Astrocyte of the spinal cord (primary cell): Measurements from ENCODE around the gene CFAP100.

Experiments
- DNase-seq: peaks from one replicate; pipeline ENCODE4 v3.0.0; 2011; ENCODE audit warnings: low read depth, low spot score
- H3K4me3 ChIP-seq: 2 replicates; pipeline ENCODE4 v1.5.1; 2011; ENCODE audit warnings: low read depth, mild to moderate bottlenecking, low read length, moderate library complexity
- CTCF ChIP-seq: IDR thresholded peaks from 2 replicates; pipeline ENCODE4 v1.5.1; 2012; ENCODE audit warnings: low read depth, mild to moderate bottlenecking, low read length, inconsistent platforms
- in situ Hi-C: cut with HindIII; loops from 2 replicates; pipeline ENCODE4 v1.10.0; 2017; ENCODE audit warnings: low sequenced_read_pairs

Gene CFAP100

GRCh38 chr3:126370055-126370454 lies 24.7 kb upstream of the CFAP100 start:
- TF ChIP-seq CTCF, result no peak
- no peak for DNase-seq
- in situ Hi-C loops, result no loop called here

GRCh38 chr3:126370606-126371005 lies 24.1 kb upstream of the CFAP100 start:
- no peak for TF ChIP-seq CTCF
- no peak for DNase-seq
- in situ Hi-C loops, result no loop called here
- H3K4me3 ChIP-seq, result no peak overlapping the region

More at GRCh38 chr3:126370055-126370454, 24.7 kb upstream of the CFAP100 start:
- no peak overlapping the region for H3K4me3 ChIP-seq

GRCh38 chr3:126371096-126371705 lies 23.5 kb upstream of the CFAP100 start:
- no peak for TF ChIP-seq CTCF
- in situ Hi-C loops, result no loop called here

GRCh38 chr3:126372413-126373145 lies 22.1 kb upstream of the CFAP100 start:
- in situ Hi-C loops, result no loop called here
- no peak for TF ChIP-seq CTCF
- no peak overlapping the region for H3K4me3 ChIP-seq
- DNase-seq, result no peak

More at GRCh38 chr3:126371096-126371705, 23.5 kb upstream of the CFAP100 start:
- DNase-seq, result no peak
- H3K4me3 ChIP-seq, result no peak overlapping the region

- DNase-seq, result no peak
- in situ Hi-C loops, result no loop called here
- TF ChIP-seq CTCF, result no peak
- H3K4me3 ChIP-seq, result no peak overlapping the region
These were observed 21.5 kb upstream of the CFAP100 start for GRCh38 chr3:126373146-126373613.

GRCh38 chr3:126373682-126374601 lies 20.8 kb upstream of the CFAP100 start:
- no peak for TF ChIP-seq CTCF
- in situ Hi-C loops, result no loop called here
- no peak overlapping the region for H3K4me3 ChIP-seq
- no peak for DNase-seq
